ENCODE data around the gene FAM184B.

GRCh38 chr4:17633600-17633999 is 147.8 kb downstream of the FAM184B start:
- no peak for TF ChIP-seq CTCF (conservative IDR thresholded peaks at IDR 0.05; ENCODE audit: low read depth, low read length)
- no peak for TF ChIP-seq EZH2 (IDR thresholded peaks at IDR 0.05; ENCODE audit: low read length, unreplicated experiment)
- TF ChIP-seq EZH2phosphoT487 (IDR thresholded peaks at IDR 0.05; ENCODE audit: borderline replicate concordance, low read length): no peak
